Liver (tissue), 9 donors: ENCODE results near the gene EDEM1. TPM values are rescaled to one million over a fixed set of nuclear protein-coding genes. Genes with fewer than 3 reads are reported as not detected.

Experiments
- DNase-seq: peaks from one replicate; pipeline ENCODE4 v3.0.0-alpha.2; 2017; ENCODE audit warnings: low spot score
- H3K27ac ChIP-seq, 2 donors: one replicate each; pipeline ENCODE4 v1.7.0; 2013; ENCODE audit warnings: inconsistent platforms in 2 of 2, low read length in 2 of 2, control low read depth in 1 of 2, low read depth in 1 of 2, mild to moderate bottlenecking in 1 of 2
- H3K27me3 ChIP-seq, 4 donors: one replicate each; pipeline versions ENCODE4 v1.6.1 to v1.7.0; 2013; ENCODE audit warnings: low read length in 3 of 4, inconsistent platforms in 1 of 4, mild to moderate bottlenecking in 1 of 4, moderate library complexity in 1 of 4; ENCODE audit not compliant: control insufficient read depth in 4 of 4, insufficient read depth in 4 of 4
- H3K36me3 ChIP-seq, 4 donors: one replicate each; pipeline versions ENCODE4 v1.6.1 to v1.7.0; 2013; ENCODE audit warnings: low read length in 3 of 4, mild to moderate bottlenecking in 3 of 4, low read depth in 1 of 4, moderate library complexity in 1 of 4; ENCODE audit not compliant: control insufficient read depth in 4 of 4, insufficient read depth in 3 of 4
- H3K4me1 ChIP-seq, 4 donors: one replicate each; pipeline versions ENCODE4 v1.6.1 to v1.7.0; 2013; ENCODE audit warnings: low read length in 3 of 4, mild to moderate bottlenecking in 3 of 4, moderate library complexity in 1 of 4; ENCODE audit not compliant: control insufficient read depth in 4 of 4, insufficient read depth in 4 of 4
- H3K4me3 ChIP-seq, 3 donors: one replicate each; pipeline versions ENCODE4 v1.6.1 to v1.7.0; 2013; ENCODE audit warnings: low read length in 3 of 3, control low read depth in 1 of 3, low read depth in 1 of 3, mild to moderate bottlenecking in 1 of 3
- H3K9ac ChIP-seq, 2 donors: one replicate each; pipeline ENCODE4 v1.7.0; 2013; ENCODE audit warnings: low read length in 2 of 2, mild to moderate bottlenecking in 2 of 2, moderate library complexity in 2 of 2, control low read depth in 1 of 2, low read depth in 1 of 2
- H3K9me3 ChIP-seq, 4 donors: one replicate each; pipeline versions ENCODE4 v1.6.1 to v1.7.0; 2013; ENCODE audit warnings: low read length in 3 of 4; ENCODE audit not compliant: control insufficient read depth in 4 of 4
- ATF3 ChIP-seq: IDR thresholded peaks from 2 replicates; pipeline ENCODE4 v1.6.1; 2016; ENCODE audit warnings: antibody characterized with exemption
- FOXA1 ChIP-seq: IDR thresholded peaks from 2 replicates; pipeline ENCODE4 v1.6.1; 2016; ENCODE audit warnings: antibody characterized with exemption
- FOXA2 ChIP-seq: IDR thresholded peaks from 2 replicates; pipeline ENCODE4 v1.6.1; 2016; ENCODE audit warnings: antibody characterized with exemption
- HNF4A ChIP-seq, 2 donors: conservative IDR thresholded peaks; 2 replicates each; pipeline ENCODE4 v1.6.1; 2016; ENCODE audit warnings: antibody characterized with exemption in 2 of 2, mild to moderate bottlenecking in 2 of 2
- HNF4G ChIP-seq: IDR thresholded peaks from 2 replicates; pipeline ENCODE4 v1.6.1; 2016; ENCODE audit warnings: antibody characterized with exemption
- MAX ChIP-seq: IDR thresholded peaks from 2 replicates; pipeline ENCODE4 v1.6.1; 2016; ENCODE audit warnings: antibody characterized with exemption
- NR2F2 ChIP-seq: IDR thresholded peaks from 2 replicates; pipeline ENCODE4 v1.6.1; 2016; ENCODE audit warnings: antibody characterized with exemption
- RAD21 ChIP-seq, 2 donors: IDR thresholded peaks; 2 replicates each; pipeline ENCODE4 v1.6.1; 2016; ENCODE audit warnings: antibody characterized with exemption in 2 of 2, mild to moderate bottlenecking in 2 of 2
- REST ChIP-seq: IDR thresholded peaks from 2 replicates; pipeline ENCODE4 v1.6.1; 2016; ENCODE audit warnings: antibody characterized with exemption, mild to moderate bottlenecking
- RXRA ChIP-seq, 2 donors: IDR thresholded peaks; 2 replicates each; pipeline ENCODE4 v1.6.1; 2017 to 2018; ENCODE audit warnings: antibody characterized with exemption in 2 of 2, mild to moderate bottlenecking in 1 of 2
- SP1 ChIP-seq: IDR thresholded peaks from 2 replicates; pipeline ENCODE4 v1.6.1; 2018; ENCODE audit warnings: antibody characterized with exemption, mild to moderate bottlenecking
- TAF1 ChIP-seq: conservative IDR thresholded peaks from 2 replicates; pipeline ENCODE4 v1.6.1; 2016; ENCODE audit warnings: antibody characterized with exemption, mild to moderate bottlenecking
- ZBTB33 ChIP-seq: IDR thresholded peaks from 2 replicates; pipeline ENCODE4 v1.6.1; 2016; ENCODE audit warnings: antibody characterized with exemption
- WGBS: extraction: QIAGEN DNeasy Blood & Tissue Kit; methylation state at CpG from one replicate; pipeline ENCODE4 v1.1.7; 2013; 5-methylcytosine and 5-hydroxymethylcytosine counted together
- polyA plus RNA-seq, 2 donors: library from polyadenylated mRNA; stranded (reverse) in 1 of 2; unstranded in 1 of 2; fragments of 200-250 nt in 1 of 2; fragments of >200 nt in 1 of 2; fragmentation: Nextera tagmentation in 1 of 2; extraction: Ambion mirVana in 1 of 2; gene quantifications; one replicate each; pipeline versions ENCODE4 v1.2.1 to v1.2.3, GENCODE V29; 2013 to 2015
- total RNA-seq, 2 donors: library from RNA; depleted of rRNA; stranded (reverse); fragments of >200 nt; gene quantifications; one replicate each; pipeline ENCODE4 v1.2.3, GENCODE V29; 2014
- TF ChIP-seq, protein P1 (sequence below): fragments of 150-350 bp; IDR thresholded peaks from 2 replicates; pipeline ENCODE4 v1.5.1; 2017; ENCODE audit warnings: improper control_type of control experiment, low read depth, low read length; ENCODE audit not compliant: missing input control
- donor health status: healthy.
- donor health status: healthy.
- donor health status: healthy.
- donor health status: healthy.
- donor health status: healthy.

The EDEM1 gene
- total and polyA plus RNA-seq, 4 donors, result 20.4 to 97.5 (median 32.9) TPM

DNA sequence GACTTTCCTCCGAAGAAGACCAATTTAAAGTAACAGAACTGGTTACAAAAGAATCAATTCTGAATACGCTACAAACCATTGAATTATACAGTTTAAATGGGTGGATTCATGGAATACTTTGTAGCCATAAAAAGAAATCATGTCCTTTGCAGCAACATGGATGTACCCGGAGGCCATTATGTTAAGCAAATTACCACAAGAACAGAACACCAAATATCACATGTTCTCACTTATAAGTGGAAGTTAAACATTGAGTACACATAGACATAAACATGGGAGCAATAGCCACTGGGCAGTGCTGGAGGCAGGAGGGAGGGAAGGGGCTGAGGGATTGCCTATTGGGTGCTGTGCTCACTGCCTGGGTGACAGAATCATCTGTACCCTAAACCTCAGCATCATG is 61.3 kb downstream of the EDEM1 start:
- no peak overlapping the region for H3K9ac ChIP-seq

DNA sequence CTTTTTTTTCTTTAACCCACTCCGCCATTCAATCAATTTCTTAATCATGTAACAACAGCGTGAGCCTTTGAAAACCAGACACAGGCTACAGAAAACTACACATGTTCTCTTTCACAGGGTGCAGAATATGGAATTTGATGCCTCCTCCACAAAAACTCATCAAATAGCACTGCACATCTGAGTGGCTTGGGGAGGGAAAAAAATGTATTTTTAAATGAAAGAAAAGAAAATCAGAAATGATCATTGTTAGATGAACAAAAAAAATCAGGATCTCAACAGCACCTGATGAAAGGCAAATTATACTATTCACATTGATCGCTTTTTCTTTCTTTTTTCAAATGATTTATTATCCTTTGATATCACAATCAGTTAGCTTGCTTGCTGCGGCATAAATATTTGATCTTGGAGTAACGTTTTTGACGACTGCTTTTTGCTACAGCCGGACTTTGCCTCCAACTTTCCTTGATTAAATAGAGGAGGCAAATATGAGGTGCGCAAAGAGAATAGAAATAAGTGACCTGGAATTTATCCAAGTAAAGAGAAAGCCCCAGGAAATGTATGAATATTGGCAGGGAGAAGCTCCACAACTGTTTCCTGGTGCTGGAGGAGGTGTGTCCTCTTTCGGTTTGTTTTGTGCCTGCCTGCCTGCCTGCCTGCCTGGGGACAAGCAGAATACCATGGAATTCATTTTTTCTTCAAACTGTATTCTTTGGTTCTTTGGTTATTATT is 63.1 kb downstream of the EDEM1 start:
- H3K36me3 ChIP-seq, result no peaks in the 10 kb centered on the region
- H3K27me3 ChIP-seq, result no peaks in the 10 kb centered on the region
- peak overlapping the region in 1 of 2 donors; percentile 14 for H3K9ac ChIP-seq
- H3K9me3 ChIP-seq, result no peaks in the 10 kb centered on the region
- DNase-seq, result no peak
- H3K27ac ChIP-seq, result no peak overlapping the region
- H3K4me3 ChIP-seq, result peak overlapping the region in 2 of 3 donors; percentile 47 to 68
- 18% methylated on average over 9 of the region's 9 CpGs for WGBS
- TF ChIP-seq HNF4G (peak; percentile 44), FOXA2 (peak; percentile 21), SP1 (peak; percentile 73), RAD21 (IDR thresholded peaks at IDR 0.05) (peak in 1 of 2 donors; percentile 24), TAF1 (no peak), HNF4A (conservative IDR thresholded peaks at IDR 0.05) (peak; percentile 68 to 76), REST (no peak)
- H3K4me1 ChIP-seq, result peaks cover 0 to 11% (median 2%) of the 10 kb centered on the region in 4 donors

More for the DNA sequence above, 61.3 kb downstream of the EDEM1 start:
- TF ChIP-seq FOXA1, result no peak
- TF ChIP-seq RXRA (IDR thresholded peaks at IDR 0.05), result no peak
- TF ChIP-seq ATF3, result no peak
- no peak for TF ChIP-seq RAD21 (IDR thresholded peaks at IDR 0.05)
- no peak for TF ChIP-seq NR2F2
- no peak for TF ChIP-seq MAX
- TF ChIP-seq ZBTB33, result no peak
- TF ChIP-seq, protein P1, sequence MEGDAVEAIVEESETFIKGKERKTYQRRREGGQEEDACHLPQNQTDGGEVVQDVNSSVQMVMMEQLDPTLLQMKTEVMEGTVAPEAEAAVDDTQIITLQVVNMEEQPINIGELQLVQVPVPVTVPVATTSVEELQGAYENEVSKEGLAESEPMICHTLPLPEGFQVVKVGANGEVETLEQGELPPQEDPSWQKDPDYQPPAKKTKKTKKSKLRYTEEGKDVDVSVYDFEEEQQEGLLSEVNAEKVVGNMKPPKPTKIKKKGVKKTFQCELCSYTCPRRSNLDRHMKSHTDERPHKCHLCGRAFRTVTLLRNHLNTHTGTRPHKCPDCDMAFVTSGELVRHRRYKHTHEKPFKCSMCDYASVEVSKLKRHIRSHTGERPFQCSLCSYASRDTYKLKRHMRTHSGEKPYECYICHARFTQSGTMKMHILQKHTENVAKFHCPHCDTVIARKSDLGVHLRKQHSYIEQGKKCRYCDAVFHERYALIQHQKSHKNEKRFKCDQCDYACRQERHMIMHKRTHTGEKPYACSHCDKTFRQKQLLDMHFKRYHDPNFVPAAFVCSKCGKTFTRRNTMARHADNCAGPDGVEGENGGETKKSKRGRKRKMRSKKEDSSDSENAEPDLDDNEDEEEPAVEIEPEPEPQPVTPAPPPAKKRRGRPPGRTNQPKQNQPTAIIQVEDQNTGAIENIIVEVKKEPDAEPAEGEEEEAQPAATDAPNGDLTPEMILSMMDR, result no peak
- Histone ChIP-seq H3K27me3 (no peaks in the 10 kb centered on the region), H3K9me3 (no peaks in the 10 kb centered on the region), H3K4me1 (peaks cover 0 to 11% (median 2%) of the 10 kb centered on the region in 4 donors), H3K27ac (no peak overlapping the region), H3K36me3 (no peaks in the 10 kb centered on the region), H3K4me3 (no peak overlapping the region)
- WGBS, result 91% methylated on average over 3 of the region's 3 CpGs
- DNase-seq, result no peak
